GM21423 (cell line): ENCODE results near the gene WDFY3.
"Not testable (repeated sequence)": the region's sequence is repeated elsewhere in the genome, so short reads cannot be mapped to it uniquely, and the experiment has no call there.

ENCODE experiments used
- ATAC-seq: cut with Tn5 transposase; IDR thresholded peaks from one replicate; pipeline ENCODE4 v1.9.1; 2021; ENCODE audit warnings: mild to moderate bottlenecking, moderate library complexity; ENCODE audit not compliant: unreplicated experiment

WDFY3 gene

DNA sequence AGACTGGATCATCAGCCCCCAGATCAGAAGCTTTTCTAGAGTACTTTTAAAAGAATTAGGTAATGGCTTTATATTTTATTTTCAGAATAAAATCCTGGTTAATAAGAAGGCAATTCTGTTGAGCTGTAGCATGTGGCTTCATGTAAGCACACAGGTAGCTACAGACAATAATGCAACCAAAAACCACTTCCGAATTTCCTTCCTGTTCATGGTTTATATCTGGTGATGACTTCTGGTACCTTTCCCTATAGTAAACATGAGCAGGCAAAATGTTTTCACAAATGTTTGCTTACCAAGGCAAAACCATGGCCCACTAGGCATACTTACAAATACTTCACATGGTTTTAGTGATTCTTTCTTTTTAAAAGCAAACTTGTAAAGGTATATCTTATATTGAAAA, 239.0 kb downstream of the WDFY3 start:
- no peak for ATAC-seq

DNA sequence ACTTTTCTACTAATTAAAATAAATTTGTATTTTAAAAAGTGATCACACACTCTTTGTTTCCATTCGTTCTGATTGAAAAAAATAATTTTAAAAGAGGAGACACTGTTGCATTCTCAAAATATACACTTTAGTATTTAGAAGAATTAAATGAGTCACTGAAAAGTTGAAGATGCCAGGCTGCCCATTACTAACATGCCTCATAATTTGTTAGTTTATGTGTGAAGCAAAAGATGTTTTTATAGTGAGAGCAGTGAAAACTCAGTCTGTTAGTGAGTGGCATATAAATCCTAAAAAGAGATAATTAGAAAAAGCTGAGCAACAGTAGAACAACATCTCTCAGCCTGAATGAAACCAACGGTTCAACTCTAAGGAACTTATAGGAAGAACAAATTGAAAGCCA, 240.1 kb downstream of the WDFY3 start:
- ATAC-seq: no peak

DNA sequence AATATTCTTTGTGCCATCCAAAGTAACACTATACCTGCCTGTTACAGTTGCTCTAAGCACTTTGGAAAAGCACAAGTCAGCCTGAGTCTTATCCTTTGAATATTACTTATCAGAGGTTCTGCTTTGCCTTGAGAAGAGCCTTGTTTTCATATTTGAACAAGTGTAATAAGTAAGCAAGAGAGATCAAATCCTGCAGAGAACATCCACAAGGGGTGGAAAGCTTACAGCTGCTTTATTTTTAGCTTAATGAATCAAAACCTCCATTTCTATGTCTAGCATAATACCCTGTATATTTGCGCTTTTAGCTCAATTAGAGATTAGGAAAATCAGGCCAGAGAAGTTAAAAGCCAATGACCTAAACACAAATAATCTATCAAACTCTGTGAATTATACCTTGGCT, 243.8 kb downstream of the WDFY3 start:
- no peak for ATAC-seq

DNA sequence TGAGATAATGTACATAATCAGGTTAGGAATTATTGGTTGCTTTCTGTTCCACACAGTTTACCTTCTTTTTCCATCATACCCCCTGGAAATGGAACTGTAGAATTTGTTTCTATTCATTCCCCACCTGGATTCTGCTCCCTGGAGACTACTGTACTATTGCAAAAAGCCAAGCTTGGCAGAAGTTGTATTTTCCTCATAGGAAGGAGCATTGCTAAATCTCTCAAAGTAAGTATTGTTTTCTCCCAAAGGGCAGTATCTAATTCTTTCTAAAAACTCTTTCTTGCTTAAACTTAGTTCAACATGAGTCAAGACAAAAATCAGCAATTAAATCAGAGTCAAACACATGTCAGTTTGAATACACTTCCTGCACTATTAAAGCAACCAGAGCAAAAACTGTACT, 247.4 kb downstream of the WDFY3 start:
- ATAC-seq: no peak

DNA sequence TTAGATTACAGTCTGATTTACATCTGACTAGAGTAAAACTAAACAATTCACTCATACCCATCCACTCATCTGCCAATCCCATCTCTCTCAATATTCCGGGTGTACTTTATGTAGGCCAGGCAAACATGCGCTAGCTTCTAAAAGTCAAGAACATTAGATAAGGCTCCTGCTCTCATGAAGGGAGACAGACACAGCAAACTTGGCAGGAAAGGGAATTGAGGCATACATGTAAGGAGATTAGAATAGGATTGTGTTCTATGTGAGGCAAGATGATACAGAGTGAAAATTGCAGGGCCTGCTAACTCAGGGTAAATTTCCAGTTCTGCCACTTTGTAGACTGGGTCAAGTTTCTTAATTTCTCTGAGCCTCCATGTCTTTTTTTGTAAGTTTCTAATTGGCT, 247.8 kb downstream of the WDFY3 start:
- no peak for ATAC-seq

DNA sequence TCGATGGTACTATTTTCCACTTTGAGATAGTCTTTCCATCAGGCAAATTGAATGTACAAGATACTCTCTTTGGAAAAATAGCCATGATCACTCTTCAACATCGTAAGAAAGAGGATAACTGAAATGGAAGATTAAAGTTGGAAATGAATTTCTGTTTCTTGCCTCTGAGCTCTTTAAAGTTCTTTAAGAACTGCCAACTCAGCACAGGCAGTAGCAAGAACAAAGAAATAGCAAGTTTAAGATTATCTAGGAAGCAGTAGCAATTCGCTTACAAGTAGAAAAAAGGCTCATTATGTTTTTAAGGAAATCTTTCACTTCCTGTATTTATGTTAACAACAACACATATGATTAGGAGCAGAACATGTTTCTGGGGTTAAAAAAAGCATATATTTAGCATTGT, 255.9 kb downstream of the WDFY3 start:
- ATAC-seq: no peak

DNA sequence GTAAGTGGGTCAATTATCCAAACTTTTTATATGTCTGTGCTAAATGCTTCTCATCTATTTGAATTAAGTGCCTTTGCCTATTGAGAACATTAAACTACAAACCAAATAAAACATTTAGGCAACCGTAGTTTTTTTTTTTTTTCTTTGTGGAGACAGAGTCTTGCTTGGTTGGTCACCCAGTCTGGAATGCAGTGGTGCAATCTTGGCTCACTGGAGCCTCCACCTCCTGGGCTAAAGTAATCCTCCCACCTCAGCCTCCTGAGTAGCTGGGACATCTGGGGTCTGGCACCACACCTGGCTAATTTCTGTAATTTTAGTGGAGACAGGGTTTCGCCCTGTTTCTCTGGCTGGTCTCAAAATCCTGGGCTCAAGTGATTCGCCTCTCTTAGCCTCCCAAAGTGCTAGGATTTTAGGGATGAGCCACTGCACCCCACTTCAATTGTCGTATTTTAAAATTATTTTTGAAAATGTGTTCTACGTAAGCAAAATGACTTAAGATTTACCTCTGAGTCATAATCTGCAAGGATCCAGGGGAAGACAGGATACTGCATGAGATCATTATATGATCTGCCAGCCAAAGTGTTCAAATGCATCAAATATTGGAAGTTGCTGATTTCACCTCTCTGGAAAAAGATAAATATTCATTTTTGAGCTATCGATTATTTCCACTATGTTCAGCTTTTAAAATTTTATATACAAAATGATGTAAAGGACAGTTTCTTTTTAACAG, 257.9 kb downstream of the WDFY3 start:
- no peak for ATAC-seq

DNA sequence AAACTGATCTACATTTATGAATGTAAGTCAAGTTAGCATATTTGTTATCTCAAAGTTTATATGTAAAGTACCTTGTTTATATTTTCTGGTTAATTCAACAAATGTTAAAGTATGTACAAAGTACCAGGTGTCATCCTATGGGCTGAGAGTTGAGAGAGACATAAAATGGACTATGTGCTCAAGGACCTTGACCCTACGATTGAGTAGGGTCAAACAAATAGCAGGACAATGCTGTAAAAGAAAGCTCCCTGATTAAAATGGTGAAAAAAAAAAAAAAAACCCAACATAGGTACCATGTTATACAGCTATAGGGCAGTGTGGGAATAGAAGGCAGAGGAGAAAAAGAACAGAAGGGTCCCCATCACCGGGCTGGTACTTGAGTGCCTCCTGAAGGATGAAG, 260.2 kb downstream of the WDFY3 start:
- no peak for ATAC-seq

DNA sequence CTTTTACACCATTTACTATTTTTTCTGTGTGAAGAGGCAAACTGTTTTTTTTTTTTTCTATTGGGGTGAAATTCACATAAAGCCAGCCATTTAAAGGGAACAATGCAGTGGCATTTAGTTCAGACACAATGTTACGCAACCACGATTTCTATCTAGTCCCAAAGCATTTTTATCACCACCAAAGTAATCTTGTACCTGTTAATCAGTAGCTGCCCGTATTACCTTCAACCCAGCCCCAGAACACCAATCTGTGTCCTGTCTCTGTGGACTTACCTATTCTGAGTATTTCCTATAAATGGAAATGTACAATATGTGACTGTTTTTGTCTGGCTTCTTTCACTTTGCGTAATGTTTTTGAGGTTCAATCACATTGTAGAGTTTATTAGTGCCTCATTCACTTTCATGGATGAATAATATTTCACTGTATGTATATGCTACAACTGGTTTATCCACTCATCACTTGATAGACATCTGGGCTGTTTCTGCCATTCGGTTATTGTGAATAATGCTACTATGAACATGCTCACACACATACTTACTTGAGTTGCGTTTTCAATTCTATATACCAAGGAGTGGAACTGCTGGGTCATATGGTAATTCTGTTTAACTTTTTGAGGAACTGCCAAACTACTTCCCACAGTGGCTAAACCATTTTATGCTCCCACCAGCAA, 267.4 kb downstream of the WDFY3 start:
- no peak for ATAC-seq

DNA sequence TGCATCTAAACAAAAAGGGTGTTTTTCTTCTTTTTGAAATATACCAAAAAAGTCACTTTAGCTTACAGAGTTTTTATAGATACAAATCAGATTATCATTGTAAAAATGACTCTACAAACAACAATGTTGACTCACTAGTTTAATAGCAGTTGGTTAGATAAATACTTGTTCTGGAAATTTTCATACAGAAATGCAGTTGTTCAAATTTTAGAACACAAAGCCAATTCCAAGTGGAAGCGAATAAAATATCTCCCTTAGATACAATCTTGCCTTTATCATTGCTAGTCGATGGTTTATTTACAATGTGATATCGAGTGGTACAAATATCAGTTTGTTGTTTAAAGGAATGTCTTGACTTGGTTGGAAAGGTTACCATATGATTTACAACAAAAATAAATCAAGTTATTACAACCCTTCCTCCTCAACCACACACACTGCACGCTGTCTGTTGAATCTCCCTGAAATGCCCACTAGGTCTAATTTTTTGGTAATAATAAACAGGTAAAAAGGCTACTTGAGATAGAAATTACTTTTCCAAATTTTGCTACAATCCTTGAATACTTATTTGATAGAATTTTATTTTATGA, 268.8 kb downstream of the WDFY3 start:
- ATAC-seq: no peak

DNA sequence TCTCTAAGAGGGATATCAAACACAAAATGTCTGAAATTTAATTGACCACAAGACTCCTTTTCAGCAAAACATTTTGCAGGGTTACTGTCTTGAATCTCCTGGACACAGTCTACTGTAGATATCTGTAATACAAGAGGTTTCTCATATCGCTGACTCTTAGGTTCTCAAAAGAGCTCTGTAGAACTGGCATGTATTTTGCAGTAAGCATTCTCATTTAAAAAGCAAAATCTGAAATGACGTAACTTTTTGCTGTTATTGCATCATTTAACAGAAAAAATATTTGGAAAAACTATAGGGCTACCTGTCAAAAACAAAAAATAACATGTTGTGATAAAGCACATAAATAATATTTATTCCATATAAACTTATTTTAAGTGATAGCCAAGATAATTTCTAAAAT, 269.3 kb downstream of the WDFY3 start:
- ATAC-seq: no peak

DNA sequence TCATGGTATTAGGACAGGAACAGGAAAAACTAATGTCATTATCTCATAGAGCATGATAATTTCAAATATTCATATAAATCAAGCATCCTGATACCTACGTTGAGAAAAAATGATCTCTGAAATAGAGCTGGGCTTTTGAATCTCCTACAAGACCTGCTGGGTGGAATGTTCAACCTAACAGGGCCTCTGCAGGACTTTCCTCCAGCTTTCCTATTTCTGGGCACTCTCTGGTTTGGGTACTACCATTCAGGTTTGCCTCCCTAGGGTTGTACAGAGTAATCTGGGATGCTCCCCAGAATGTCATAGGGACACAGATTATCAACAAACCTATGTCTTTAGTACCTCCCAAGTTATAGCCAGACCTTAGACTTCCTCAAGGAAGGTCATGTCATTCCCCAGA, 274.7 kb downstream of the WDFY3 start:
- ATAC-seq: no peak

DNA sequence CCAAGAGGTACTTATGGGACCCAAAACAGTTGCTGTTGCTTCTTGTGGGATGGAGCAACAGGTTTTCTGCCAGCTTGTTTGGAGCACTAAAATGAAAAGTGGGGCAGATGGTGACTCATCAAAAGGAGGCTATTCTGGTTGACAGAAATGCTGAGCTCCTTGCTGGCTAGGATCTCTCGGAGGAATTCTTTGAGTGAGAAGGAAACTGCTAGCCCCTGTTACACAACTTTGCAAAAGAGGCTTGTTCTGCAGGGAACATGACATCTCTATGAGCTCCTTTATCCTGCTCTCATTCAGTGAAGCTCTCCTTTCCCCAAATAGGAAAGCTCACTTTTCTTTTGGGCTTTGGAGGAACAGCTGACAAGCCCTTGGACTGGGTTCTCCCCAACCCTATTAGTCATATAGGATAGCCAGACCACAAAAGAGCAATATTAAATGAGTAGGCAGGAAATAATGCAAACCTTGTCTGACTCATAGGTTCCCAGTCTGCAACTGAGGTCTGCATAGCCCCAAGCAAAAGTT, 275.3 kb downstream of the WDFY3 start:
- ATAC-seq: no peak

DNA sequence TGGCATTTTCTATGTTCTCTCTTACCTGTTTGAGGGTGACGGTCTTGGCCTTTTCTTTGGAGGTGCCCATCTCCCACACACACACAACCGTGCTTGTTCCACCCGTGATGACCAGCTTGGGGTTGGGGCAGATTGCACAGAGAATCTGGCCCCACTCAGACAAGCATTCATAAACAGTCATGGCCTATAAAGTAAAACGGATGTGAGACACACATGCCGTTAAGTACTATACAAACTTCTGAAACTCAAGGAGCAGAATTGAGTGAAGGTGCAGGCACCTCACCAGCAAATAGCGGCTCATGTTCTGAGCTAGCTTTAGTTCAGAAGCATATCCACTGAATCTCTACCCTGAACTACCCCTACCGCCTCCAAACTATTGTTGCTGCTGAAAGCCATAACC, 276.0 kb downstream of the WDFY3 start:
- ATAC-seq: no peak

DNA sequence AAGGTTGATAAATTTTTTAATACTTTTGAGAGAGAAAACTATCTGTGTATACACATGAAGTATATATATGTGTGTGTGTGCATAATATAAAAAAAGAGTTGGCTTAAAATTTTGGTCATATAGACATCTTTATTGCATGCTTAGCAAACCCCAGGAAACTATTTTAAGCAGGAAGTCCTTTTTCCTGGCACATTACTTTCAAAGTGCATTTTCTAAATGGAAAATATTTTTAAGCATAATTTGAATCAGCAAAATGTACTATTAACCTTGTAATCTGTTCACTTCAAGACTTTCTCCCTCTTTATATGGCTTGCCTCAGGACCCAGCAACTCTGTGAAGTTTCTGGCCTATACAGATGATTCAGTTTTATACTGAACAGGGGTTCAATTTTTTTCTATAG, 277.3 kb downstream of the WDFY3 start:
- no peak for ATAC-seq

DNA sequence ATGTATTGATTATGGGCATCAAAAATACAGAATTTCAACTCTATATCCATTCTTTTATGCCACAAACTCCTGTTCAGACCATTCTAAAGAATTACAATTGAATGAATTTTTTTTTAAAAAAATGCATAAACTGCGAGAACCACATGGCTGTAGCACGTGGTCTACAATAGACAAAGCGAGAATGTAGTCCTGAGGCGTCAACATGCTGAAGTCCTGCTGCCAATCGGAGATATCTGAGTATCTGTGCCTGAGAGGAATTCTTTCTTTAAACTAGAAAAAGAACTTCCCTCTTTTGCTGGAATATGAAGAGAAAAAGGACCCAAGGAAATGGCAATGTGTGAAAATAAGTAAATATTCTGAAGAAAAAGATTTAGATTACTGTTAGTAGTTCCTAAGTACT, 277.9 kb downstream of the WDFY3 start:
- ATAC-seq: no peak

DNA sequence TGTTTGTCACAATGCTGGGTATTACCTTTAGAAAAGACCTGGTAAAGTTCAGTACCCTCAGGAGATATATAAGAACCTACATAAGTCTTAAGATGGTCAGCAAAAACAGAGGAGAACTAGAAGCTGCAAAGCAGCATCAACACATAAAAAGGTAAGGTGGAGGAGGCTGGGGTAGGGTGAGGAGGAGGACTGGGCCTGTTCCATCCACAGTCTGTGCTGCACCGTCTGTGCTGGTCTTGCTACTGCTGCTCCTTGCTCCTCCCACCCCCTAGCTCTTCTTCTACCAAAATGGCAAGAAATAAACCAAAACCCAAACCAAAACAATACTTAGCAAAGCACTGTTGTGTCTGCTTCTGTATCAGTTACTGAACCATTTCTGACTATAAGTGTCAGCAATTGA, 281.4 kb downstream of the WDFY3 start:
- ATAC-seq: no peak

DNA sequence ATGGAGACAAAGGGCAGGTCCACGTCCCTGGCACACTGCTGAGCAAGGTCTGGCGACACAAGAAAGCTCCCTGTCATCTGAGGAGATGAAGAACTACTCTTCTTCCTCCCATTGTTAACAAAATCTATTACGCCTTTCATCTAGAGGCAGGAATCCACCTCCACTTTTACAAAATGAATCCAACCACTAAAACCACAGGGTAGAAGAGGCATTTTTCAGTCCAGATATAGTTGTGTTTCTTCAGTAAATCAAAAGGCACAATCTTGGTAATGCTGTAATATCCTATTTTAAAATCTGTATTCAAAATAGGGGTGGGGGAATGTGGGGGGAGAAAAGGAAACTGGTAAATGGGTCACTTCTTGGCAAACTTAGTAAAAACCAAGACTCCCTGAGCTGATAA, 282.1 kb downstream of the WDFY3 start:
- ATAC-seq: no peak

DNA sequence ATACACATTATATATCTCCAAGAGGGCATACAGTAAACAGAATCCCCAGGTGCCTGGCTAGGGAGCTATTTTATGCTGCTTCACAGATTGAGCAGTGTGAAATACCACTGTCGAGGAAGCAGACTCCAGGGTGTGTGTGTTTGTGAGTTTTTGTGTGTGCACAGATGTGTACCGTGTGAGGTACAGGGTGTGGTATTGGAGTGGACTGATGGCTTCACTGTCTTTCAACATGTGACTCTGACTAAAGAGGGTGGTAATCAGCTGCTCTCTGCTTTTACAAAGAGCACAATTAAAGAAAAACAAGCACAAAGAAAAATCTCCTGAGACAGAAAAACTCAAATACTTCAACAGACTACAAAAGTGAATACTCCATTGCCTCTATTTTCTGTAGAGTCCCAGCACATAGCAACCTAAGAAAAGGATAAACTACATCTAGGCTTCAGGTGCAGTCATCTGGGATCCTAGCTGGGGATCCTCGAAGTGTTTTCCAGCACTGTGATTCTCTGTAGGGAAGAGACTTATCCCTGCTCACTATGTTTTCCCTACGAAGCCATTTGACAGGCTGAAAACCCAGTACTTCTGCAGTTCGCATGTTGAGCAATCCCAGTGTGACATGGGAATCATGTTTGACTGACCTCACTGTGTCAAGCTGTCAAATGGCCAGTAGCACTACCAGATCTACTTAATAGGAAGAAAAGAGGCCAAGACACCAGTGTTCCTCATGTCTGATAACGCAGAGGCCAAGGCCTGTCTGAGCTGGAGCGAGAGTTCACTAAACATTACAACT, 283.2 kb downstream of the WDFY3 start:
- no peak for ATAC-seq

DNA sequence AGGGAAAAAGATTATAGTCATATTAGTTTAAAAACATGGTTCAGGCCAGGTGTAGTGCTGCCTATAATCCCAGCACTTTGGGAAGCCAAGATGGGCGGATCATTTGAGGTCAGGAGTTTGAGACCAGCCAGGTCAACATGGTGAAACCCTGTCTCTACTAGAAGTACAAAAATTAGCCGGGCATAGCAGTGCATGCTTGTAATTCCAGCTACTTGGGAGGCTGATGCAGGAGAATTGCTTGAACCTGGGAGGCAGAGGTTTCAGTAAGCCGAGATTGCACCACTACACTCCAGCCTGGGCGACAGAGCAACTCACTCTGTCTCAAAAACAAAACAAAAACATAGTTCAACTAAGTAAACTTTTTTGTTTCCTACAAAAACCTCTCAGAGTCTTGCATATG, 283.8 kb downstream of the WDFY3 start:
- ATAC-seq: not testable (repeated sequence)

DNA sequence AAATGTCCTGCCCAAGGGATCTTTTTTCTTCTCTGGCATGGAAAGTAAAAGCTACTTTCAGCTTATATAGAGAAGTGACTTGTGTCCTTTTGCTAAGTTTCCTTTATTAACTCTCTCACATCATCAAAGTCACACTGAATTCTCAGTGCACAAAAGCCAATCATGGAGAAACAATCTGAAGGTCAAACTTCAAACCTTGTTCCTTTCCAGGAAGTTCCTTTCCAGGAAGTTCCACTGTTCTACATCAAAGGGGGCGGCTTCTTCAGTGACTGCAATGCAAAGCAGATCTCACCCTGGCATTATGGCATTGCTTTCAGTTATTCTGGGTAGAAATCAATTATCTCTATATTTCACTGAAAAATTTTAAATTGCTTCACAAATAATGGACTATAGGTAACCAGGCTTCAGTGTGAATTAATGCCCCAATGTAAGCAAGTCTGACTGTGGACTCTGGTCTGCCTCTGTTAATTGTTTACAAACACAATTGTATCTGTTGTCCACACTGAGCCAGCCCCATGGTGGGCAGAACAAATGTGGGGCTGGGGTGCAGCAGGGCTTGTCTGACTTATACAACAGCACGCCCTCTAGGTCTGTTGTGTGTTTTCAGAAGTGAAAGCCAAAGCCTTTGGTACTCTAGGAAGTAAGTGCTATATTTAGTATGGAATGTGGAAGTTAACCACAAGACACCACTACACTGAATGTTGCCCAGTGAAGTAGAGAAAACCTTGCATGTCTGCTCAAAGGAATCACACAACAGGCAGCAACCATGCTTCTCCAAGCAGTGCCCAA, 284.8 kb downstream of the WDFY3 start:
- ATAC-seq: no peak
